Breast epithelium (tissue), 3 donors: ENCODE results near the gene CLK2.

Experiments
- POLR2A ChIP-seq: fragments of 450-650 bp; IDR thresholded peaks from one replicate; pipeline ENCODE4 v1.6.1; 2016; ENCODE audit warnings: antibody characterized with exemption, mild to moderate bottlenecking, moderate library complexity
- POLR2AphosphoS5 ChIP-seq, 3 donors: sonication (generic); formaldehyde crosslinking; IDR thresholded peaks; one replicate each; pipeline ENCODE4 v1.6.1; 2017; ENCODE audit warnings: antibody characterized with exemption in 3 of 3
- TF ChIP-seq, protein P1 (sequence below), 3 donors: fragments of 450-650 bp; IDR thresholded peaks; one replicate each; pipeline ENCODE4 v1.5.1; 2016 to 2017; ENCODE audit warnings: antibody characterized with exemption in 3 of 3, mild to moderate bottlenecking in 3 of 3, moderate library complexity in 3 of 3

DNA sequence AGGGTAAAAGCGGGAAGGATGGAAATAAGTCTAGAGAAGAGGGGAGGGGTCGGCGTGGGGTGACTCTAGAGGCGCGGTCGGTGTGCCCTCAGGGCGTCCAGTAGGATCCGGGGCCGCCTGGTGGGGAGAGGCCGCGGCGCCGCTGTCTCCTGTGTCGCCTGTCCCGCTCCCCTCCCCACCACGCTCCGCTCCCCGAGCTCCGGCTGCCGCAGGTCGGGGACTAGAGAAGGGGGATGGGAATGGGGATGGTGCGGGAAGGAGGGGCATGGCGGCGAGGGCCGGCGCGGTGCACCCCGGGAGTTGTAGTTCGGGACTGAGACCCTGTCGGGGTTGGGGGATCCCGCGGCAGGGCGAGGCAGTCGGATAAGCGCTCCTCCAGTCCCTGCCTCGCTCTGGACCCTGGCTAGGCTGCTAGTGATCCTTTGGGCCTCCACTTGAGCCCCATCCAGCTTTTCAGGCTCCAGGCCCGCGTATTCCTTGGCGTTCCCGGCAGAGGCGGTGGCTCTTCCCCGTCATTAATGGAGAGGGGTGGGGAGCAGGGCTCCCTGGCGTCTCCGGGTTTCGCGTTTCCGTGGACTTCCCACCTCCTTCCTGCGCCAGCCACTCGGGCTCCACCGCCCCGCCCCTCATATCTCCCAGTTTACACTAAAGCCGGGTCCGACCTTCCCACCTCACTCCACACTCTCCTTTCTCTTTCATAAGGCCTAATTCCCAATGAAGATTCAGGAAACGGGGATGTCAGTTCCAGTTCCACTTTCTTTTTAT lies 17.9 kb downstream of the CLK2 start, which contains the start of gene ENTREP3:
- TF ChIP-seq, protein P1, sequence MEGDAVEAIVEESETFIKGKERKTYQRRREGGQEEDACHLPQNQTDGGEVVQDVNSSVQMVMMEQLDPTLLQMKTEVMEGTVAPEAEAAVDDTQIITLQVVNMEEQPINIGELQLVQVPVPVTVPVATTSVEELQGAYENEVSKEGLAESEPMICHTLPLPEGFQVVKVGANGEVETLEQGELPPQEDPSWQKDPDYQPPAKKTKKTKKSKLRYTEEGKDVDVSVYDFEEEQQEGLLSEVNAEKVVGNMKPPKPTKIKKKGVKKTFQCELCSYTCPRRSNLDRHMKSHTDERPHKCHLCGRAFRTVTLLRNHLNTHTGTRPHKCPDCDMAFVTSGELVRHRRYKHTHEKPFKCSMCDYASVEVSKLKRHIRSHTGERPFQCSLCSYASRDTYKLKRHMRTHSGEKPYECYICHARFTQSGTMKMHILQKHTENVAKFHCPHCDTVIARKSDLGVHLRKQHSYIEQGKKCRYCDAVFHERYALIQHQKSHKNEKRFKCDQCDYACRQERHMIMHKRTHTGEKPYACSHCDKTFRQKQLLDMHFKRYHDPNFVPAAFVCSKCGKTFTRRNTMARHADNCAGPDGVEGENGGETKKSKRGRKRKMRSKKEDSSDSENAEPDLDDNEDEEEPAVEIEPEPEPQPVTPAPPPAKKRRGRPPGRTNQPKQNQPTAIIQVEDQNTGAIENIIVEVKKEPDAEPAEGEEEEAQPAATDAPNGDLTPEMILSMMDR (IDR thresholded peaks at IDR 0.05): no peak
- peak; percentile 37 for TF ChIP-seq POLR2A
- TF ChIP-seq POLR2AphosphoS5 (IDR thresholded peaks at IDR 0.05): peak; percentile 50 to 80 (median 78)
